ENCODE data around the gene WDHD1.

The WDHD1 gene

GRCh38 chr14:55053500-55053899, 26.6 kb upstream of the WDHD1 start:
- 0 out of 2 replicates have a peak overlapping the region, but pooled peaks have one; percentile 96 for H3K4me3 ChIP-seq (ENCODE audit: low read length)
- no peak for TF ChIP-seq CTCF (conservative IDR thresholded peaks at IDR 0.05; ENCODE audit: low read length)
- no peak for DNase-seq (ENCODE audit: low read depth)

GRCh38 chr14:55053018-55053417, 26.1 kb upstream of the WDHD1 start:
- peak overlapping the region; percentile 96 for H3K4me3 ChIP-seq (ENCODE audit: low read length)
- no peak for DNase-seq (ENCODE audit: low read depth)
- no peak for TF ChIP-seq CTCF (conservative IDR thresholded peaks at IDR 0.05; ENCODE audit: low read length)

- no peak for TF ChIP-seq CTCF (conservative IDR thresholded peaks at IDR 0.05; ENCODE audit: low read length)
- peak overlapping the region; percentile 96 for H3K4me3 ChIP-seq (ENCODE audit: low read length)
- DNase-seq (ENCODE audit: low read depth), result peak; percentile 37
These were observed 25.5 kb upstream of the WDHD1 start for GRCh38 chr14:55052269-55052930.

- DNase-seq (ENCODE audit: low read depth), result peak; percentile 87
- peak within 1 kb of the TSS; percentile 96 for H3K4me3 ChIP-seq (ENCODE audit: low read length)
- TF ChIP-seq CTCF (conservative IDR thresholded peaks at IDR 0.05; ENCODE audit: low read length), result peak; percentile 61
These were observed 24.7 kb upstream of the WDHD1 start, which contains the start of gene MAPK1IP1L for GRCh38 chr14:55051423-55052268. Gene MAPK1IP1L (plus strand): TSS chr14:55051647. CDS start chr14:55061684, 10,037 bp downstream.

- TF ChIP-seq CTCF (conservative IDR thresholded peaks at IDR 0.05; ENCODE audit: low read length), result no peak
- peak overlapping the region; percentile 59 for H3K4me3 ChIP-seq (ENCODE audit: low read length)
- no peak for DNase-seq (ENCODE audit: low read depth)
These were observed 24.2 kb upstream of the WDHD1 start for GRCh38 chr14:55051165-55051422.

GRCh38 chr14:55048900-55049436, 22.1 kb upstream of the WDHD1 start:
- DNase-seq (ENCODE audit: low read depth), result no peak
- H3K4me3 ChIP-seq (ENCODE audit: low read length), result no peak overlapping the region
- no peak for TF ChIP-seq CTCF (conservative IDR thresholded peaks at IDR 0.05; ENCODE audit: low read length)

Data from AG10803 (cell line).